H1 (cell line): Measurements from ENCODE around the gene GRIK1. TPM values are rescaled to one million over a fixed set of nuclear protein-coding genes. Genes with fewer than 3 reads are reported as not detected.

Source experiments
- KDM4A ChIP-seq: IDR thresholded peaks from one replicate; pipeline ENCODE4 v1.7.1; 2012; ENCODE audit warnings: low read depth, mild to moderate bottlenecking, moderate library complexity, low read length, inconsistent platforms; ENCODE audit not compliant: severe bottlenecking
- polyA plus RNA-seq, 7 experiments: library from polyadenylated mRNA; depleted of rRNA in 3 of 7; stranded (reverse) in 5 of 7; unstranded in 2 of 7; fragments of >200 nt in 5 of 7; fragments of 200-250 nt in 2 of 7; gene quantifications; 1 replicate in 5 of 7; 2 replicates in 1 of 7; 4 replicates in 1 of 7; pipeline versions ENCODE4 v1.2.1 to v1.2.3, GENCODE V29; 2011 to 2013; ENCODE audit warnings: missing spikeins in 2 of 7, mixed read lengths in 2 of 7
- total RNA-seq: library from RNA; stranded (reverse); fragmentation: NEBNext Ultra II Directional; extraction: Animal tissue kit (Norgen Biotek cat#: 25700); gene quantifications from 2 replicates; pipeline ENCODE4 v1.2.1, GENCODE V29; 2021

Gene GRIK1
- total and polyA plus RNA-seq, 2 of the 8 experiments (the other 6 are each of a cell fraction or from before 2014, with no cell fraction given) = 0.11 to 0.32 TPM

DNA sequence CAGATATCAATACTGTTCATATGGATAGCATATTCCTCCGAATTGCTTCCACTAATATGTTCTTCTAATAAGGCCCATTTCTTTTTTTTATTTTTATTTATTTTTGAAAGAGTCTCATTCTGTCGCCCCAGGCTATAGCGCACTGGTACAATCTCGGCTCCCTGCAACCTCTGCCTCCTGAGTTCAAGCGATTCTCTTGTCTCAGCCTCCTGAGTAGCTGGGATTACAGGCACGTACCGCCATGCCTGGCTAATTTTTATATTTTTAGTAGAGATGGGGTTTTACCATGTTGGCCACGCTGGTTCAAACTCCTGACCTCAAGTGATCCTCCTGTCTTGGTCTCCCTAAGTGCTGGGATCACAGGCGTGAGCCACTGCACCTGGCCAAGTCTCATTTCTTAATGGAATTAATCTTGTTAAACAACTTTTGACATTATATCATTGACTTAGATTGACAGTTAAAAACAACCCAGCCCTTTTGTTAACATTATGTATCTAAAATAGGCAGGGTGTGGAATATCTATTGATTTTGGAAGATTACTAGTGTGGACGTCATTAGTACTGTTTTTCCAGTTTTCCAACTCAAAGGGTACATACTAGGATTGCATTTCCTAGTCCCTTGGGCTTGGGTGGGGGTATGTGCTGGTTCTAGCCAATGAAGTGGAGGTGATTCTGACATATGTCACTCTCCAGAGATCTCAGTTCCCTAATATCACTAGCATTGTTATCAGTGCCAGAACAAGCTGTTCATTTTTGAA, 281.4 kb downstream of the GRIK1 start (continued):
- no peak for TF ChIP-seq KDM4A
